Measurements from ENCODE around the gene GSK3A. TPM values are rescaled to one million over a fixed set of nuclear protein-coding genes. Genes with fewer than 3 reads are reported as not detected.

The GSK3A gene
- total and polyA plus RNA-seq, 2 of the 8 experiments (the other 6 are each of a cell fraction or from before 2014, with no cell fraction given) = 55.3 to 84.0 TPM

GRCh38 chr19:42254089-42254849 lies 11.9 kb upstream of the GSK3A start (continued):
- TF ChIP-seq RNF2 (IDR thresholded peaks at IDR 0.05; ENCODE audit: borderline replicate concordance, low read depth, low read length, missing control alignments, poor library complexity, severe bottlenecking) (no peak), HDAC2 (IDR thresholded peaks at IDR 0.05; ENCODE audit: borderline replicate concordance in 1 of 2, low read depth in 2 of 2, low read length in 2 of 2) (0 out of 4 replicates have a peak, but pooled peaks of 1 of the 2 experiments have one; percentile 62), RFX5 (IDR thresholded peaks at IDR 0.05; ENCODE audit: borderline replicate concordance, low read depth, low read length) (no peak), TAF1 (IDR thresholded peaks at IDR 0.05; ENCODE audit: low read depth, low read length) (0 out of 2 replicates have a peak, but pooled peaks have one; percentile 32), ASH2L (IDR thresholded peaks at IDR 0.05; ENCODE audit: low read length) (peak; percentile 38), CHD2 (IDR thresholded peaks at IDR 0.05; ENCODE audit: low read length) (no peak), TEAD4 (IDR thresholded peaks at IDR 0.05; ENCODE audit: low read depth, low read length) (no peak), KDM1A (IDR thresholded peaks at IDR 0.05; ENCODE audit: borderline replicate concordance, low read length) (no peak), HDAC6 (IDR thresholded peaks at IDR 0.05; ENCODE audit: low read depth, low read length) (no peak), EZH2 (IDR thresholded peaks at IDR 0.05; ENCODE audit: low read depth, low read length, severe bottlenecking) (no peak), SIN3A (conservative IDR thresholded peaks at IDR 0.05 in 1 of 2, IDR thresholded peaks at IDR 0.05 in 1 of 2; ENCODE audit: low read depth in 1 of 2, low read length in 2 of 2) (0 out of 4 replicates have a peak, but pooled peaks of 1 of the 2 experiments have one; percentile 51), EP300 (IDR thresholded peaks at IDR 0.05; ENCODE audit: borderline replicate concordance in 1 of 2, low read depth in 2 of 2, low read length in 2 of 2) (no peak), E2F6 (IDR thresholded peaks at IDR 0.05) (no peak), ATF2 (IDR thresholded peaks at IDR 0.05; ENCODE audit: low read length) (no peak), SP1 (IDR thresholded peaks at IDR 0.05; ENCODE audit: low read depth, low read length) (no peak), SAP30 (IDR thresholded peaks at IDR 0.05; ENCODE audit: insufficient read depth, insufficient replicate concordance, low read length) (no peak), POLR2A (IDR thresholded peaks at IDR 0.05; ENCODE audit: control extremely low read depth in 1 of 2, low read depth in 2 of 2, low read length in 2 of 2) (peak in 1 of 2 experiments; percentile 19; a peak in 2 of 3 replicates), CEBPB (IDR thresholded peaks at IDR 0.05; ENCODE audit: low read depth, low read length) (no peak), JUND (IDR thresholded peaks at IDR 0.05; ENCODE audit: low read length) (no peak), TCF12 (IDR thresholded peaks at IDR 0.05; ENCODE audit: low read depth, low read length) (no peak), POLR2AphosphoS5 (IDR thresholded peaks at IDR 0.05; ENCODE audit: low read depth, low read length) (peak; percentile 36; the same call in 1 of the 2 replicates)
